Measurements from ENCODE around the gene FNDC3B. TPM values are rescaled to one million over a fixed set of nuclear protein-coding genes. Genes with fewer than 3 reads are reported as not detected.

Gene FNDC3B
- total RNA-seq, 4 donors from 2014 or later: 49.7 to 188 (median 165) TPM

- no peak for TF ChIP-seq POLR2A (IDR thresholded peaks at IDR 0.05)
- TF ChIP-seq CTCF (IDR thresholded peaks at IDR 0.05): no peak
- no peak for DNase-seq
- Histone ChIP-seq H3K4me1 (peaks cover 10 to 12% of the 10 kb centered on the region in 2 donors), H3K36me3 (no peaks in the 10 kb centered on the region), H3K27ac (no peak overlapping the region), H3K4me3 (no peak overlapping the region), H3K9me3 (no peaks in the 10 kb centered on the region), H3K27me3 (no peaks in the 10 kb centered on the region)
- intact Hi-C loops (cut with DNase I; ENCODE audit: low total_unique reads): no loop called here
Measured at GRCh38 chr3:172121981-172122380, 82.6 kb downstream of the FNDC3B start.

DNA sequence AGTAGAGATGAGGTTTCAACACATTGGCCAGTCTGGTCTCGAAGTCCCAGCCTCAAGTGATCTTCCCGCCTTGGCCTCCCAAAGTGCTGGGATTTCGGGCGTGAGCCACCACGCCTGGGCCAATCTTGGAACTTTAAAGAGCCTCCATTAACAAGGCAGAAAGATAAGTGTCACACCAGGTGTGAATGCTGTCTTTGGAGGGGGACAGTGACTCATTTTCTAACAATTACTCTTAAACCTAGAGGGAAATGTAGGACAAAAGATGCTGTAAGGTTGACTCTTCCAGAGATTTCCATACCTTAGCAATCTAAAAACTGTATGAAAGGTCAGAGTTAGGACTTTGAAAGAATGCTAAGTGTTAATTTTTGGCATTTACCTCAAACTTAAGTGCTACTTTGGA, 84.9 kb downstream of the FNDC3B start:
- intact Hi-C loops (cut with DNase I; ENCODE audit: low total_unique reads): no loop called here
- Histone ChIP-seq H3K4me3 (no peak overlapping the region), H3K27ac (no peak overlapping the region), H3K27me3 (no peaks in the 10 kb centered on the region), H3K4me1 (peaks cover 10 to 26% of the 10 kb centered on the region in 2 donors), H3K9me3 (no peaks in the 10 kb centered on the region), H3K36me3 (no peaks in the 10 kb centered on the region)
- no peak for TF ChIP-seq POLR2A (IDR thresholded peaks at IDR 0.05)
- no peak for DNase-seq

DNA sequence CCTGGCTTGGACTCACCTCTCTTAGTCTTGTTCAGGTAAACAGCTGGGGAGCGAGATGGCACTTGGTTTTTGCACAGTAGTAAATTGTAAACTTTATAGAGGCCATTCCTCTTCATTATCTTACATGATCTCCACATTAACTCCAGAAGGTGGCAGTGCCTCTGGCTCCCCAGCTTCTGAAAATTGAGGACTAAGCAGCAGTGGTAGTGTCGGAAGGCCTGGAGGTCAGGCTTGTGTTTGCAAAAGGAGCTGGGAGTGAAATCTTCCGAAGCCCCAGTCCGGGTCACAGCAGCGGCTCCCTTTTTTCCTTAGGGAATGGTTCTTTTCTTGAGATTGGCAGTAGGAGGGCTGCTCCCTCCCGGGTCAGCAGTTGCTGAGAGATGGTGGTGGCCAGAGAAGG, 85.7 kb downstream of the FNDC3B start:
- H3K27me3 ChIP-seq: no peaks in the 10 kb centered on the region
- H3K36me3 ChIP-seq: no peaks in the 10 kb centered on the region
- no peaks in the 10 kb centered on the region for H3K9me3 ChIP-seq
- H3K27ac ChIP-seq: peak overlapping the region; percentile 63 to 75
- TF ChIP-seq CTCF (IDR thresholded peaks at IDR 0.05) (no peak), POLR2A (IDR thresholded peaks at IDR 0.05) (no peak)
- DNase-seq: no peak
- intact Hi-C loops (cut with DNase I; ENCODE audit: low total_unique reads): no loop called here
- no peak overlapping the region for H3K4me3 ChIP-seq
- peaks cover 10 to 29% of the 10 kb centered on the region in 2 donors for H3K4me1 ChIP-seq

- TF ChIP-seq POLR2A (IDR thresholded peaks at IDR 0.05): no peak
- TF ChIP-seq CTCF (IDR thresholded peaks at IDR 0.05): no peak
- peaks cover 10 to 29% of the 10 kb centered on the region in 2 donors for H3K4me1 ChIP-seq
- H3K27ac ChIP-seq: peak overlapping the region; percentile 63 to 75
- intact Hi-C loops (cut with DNase I; ENCODE audit: low total_unique reads): no loop called here
- DNase-seq: peak; percentile 66 to 69
- no peaks in the 10 kb centered on the region for H3K36me3 ChIP-seq
- no peak overlapping the region for H3K4me3 ChIP-seq
- no peaks in the 10 kb centered on the region for H3K27me3 ChIP-seq
- no peaks in the 10 kb centered on the region for H3K9me3 ChIP-seq
Measured at GRCh38 chr3:172125963-172126457, 86.6 kb downstream of the FNDC3B start.

DNA sequence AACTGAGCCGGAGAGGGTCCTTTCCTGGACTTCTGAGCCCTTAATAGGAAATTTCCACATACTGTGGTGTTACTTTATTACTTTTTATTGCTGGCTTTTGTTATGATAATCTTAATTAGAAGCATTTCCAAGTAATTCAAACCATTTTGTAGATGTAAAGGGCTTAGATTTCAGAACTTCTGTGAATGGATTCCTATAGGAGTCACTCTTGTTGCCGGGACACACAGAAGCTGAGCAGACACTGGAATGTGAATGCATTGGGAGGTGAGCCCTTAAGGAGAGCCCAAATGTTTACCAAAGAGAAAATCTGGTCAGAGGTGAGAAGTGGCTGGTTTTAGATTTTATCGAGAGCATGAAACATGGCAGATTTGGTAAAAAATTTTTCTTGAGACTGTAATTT, 87.4 kb downstream of the FNDC3B start:
- intact Hi-C loops (cut with DNase I; ENCODE audit: low total_unique reads): no loop called here
- no peak for DNase-seq
- TF ChIP-seq CTCF (IDR thresholded peaks at IDR 0.05) (no peak), POLR2A (IDR thresholded peaks at IDR 0.05) (no peak)
- no peaks in the 10 kb centered on the region for H3K9me3 ChIP-seq
- H3K27me3 ChIP-seq: no peaks in the 10 kb centered on the region
- H3K27ac ChIP-seq: peak overlapping the region; percentile 63 to 75
- no peaks in the 10 kb centered on the region for H3K36me3 ChIP-seq
- H3K4me1 ChIP-seq: peaks cover 10 to 29% of the 10 kb centered on the region in 2 donors
- no peak overlapping the region for H3K4me3 ChIP-seq

DNA sequence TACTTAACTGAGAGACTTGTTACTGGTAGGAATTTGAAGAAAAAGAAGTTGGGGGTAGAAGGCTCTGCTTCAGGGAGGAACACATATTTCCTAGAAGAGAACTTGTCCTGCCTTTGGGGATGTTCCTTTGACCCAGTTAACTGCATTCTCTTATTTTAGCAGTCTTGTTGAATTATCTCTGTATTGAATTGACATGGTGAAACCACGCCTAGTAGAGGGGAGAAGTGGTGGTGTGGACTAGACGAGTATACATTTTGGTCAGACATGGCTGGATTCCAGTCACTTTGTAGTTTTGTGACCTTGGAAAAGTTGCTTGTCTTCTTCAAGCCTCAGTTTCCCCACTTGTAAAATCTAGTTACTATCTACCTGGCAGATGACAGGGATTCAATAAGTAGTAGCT, 87.8 kb downstream of the FNDC3B start:
- H3K9me3 ChIP-seq: no peaks in the 10 kb centered on the region
- intact Hi-C loops (cut with DNase I; ENCODE audit: low total_unique reads): no loop called here
- H3K27ac ChIP-seq: peak overlapping the region; percentile 63 to 75
- no peak for DNase-seq
- H3K4me1 ChIP-seq: peaks cover 10 to 29% of the 10 kb centered on the region in 2 donors
- no peaks in the 10 kb centered on the region for H3K36me3 ChIP-seq
- no peaks in the 10 kb centered on the region for H3K27me3 ChIP-seq
- no peak for TF ChIP-seq CTCF (IDR thresholded peaks at IDR 0.05)
- TF ChIP-seq POLR2A (IDR thresholded peaks at IDR 0.05): no peak
- no peak overlapping the region for H3K4me3 ChIP-seq
